SK-N-SH (cell line): ENCODE measurements around the gene RARS1. TPM values are rescaled to one million over a fixed set of nuclear protein-coding genes. Genes with fewer than 3 reads are reported as not detected.

Source experiments
- CTCF ChIA-PET: fragments of 300-600, 350-600 bp; formaldehyde crosslinking; extraction: SDS; loops from one replicate; lab custom pipeline; 2021; lab: Yijun Ruan, JAX
- POLR2A ChIA-PET: fragments of 350-600 bp; sonication (Branson Sonifier 250); formaldehyde crosslinking; extraction: SDS; loops from one replicate; lab custom pipeline; 2020; ENCODE audit warnings: antibody characterized with exemption, inconsistent platforms; lab: Yijun Ruan, JAX
- DNase-seq: peaks from one replicate; pipeline ENCODE4 v3.0.0; 2012
- H2AFZ ChIP-seq: fragments of 200-600 bp; sonication (generic); 2 replicates; pipeline ENCODE4 v1.8.1; 2016; ENCODE audit warnings: antibody characterized with exemption, mild to moderate bottlenecking, low read depth
- H3F3A ChIP-seq: fragments of 200-600 bp; sonication (generic); replicated peaks from 2 replicates; pipeline ENCODE3; 2016; ENCODE audit warnings: antibody characterized with exemption, mild to moderate bottlenecking; ENCODE audit not compliant: insufficient read depth
- H3K27ac ChIP-seq, 2 experiments: fragments of 200-500 bp in 1 of 2; fragments of 200-600 bp in 1 of 2; sonication (Bioruptor generic) in 1 of 2; sonication (generic), shearing (Covaris generic) in 1 of 2; 2 replicates each; pipeline versions ENCODE4 v1.5.1 to v1.6.1; 2014 to 2016; ENCODE audit warnings: low read depth in 2 of 2, inconsistent platforms in 1 of 2, low read length in 1 of 2, mild to moderate bottlenecking in 1 of 2, mixed read lengths in 1 of 2
- H3K27me3 ChIP-seq: fragments of 200-600 bp; sonication (generic), shearing (Covaris generic); 2 replicates; pipeline ENCODE4 v1.6.1; 2016; ENCODE audit warnings: mixed run types; ENCODE audit not compliant: insufficient read depth
- H3K36me3 ChIP-seq, 2 experiments: fragments of 200-500 bp in 1 of 2; fragments of 200-600 bp in 1 of 2; sonication (Bioruptor generic) in 1 of 2; sonication (generic) in 1 of 2; replicated peaks in 1 of 2; 2 replicates each; pipeline versions ENCODE3 to v1.5.1; 2014 to 2016; ENCODE audit warnings: low read length in 1 of 2, mild to moderate bottlenecking in 1 of 2; ENCODE audit not compliant: insufficient read depth in 2 of 2, control insufficient read depth in 1 of 2
- H3K4me1 ChIP-seq, 2 experiments: fragments of 200-500 bp in 1 of 2; fragments of 200-600 bp in 1 of 2; sonication (Bioruptor generic) in 1 of 2; sonication (generic), shearing (Covaris generic) in 1 of 2; 2 replicates each; pipeline versions ENCODE4 v1.5.1 to v1.6.1; 2014 to 2016; ENCODE audit warnings: low read depth in 1 of 2, low read length in 1 of 2, mixed run types in 1 of 2; ENCODE audit not compliant: insufficient read depth in 2 of 2, control insufficient read depth in 1 of 2
- H3K4me2 ChIP-seq: fragments of 200-600 bp; sonication (generic), shearing (Covaris generic); 2 replicates; pipeline ENCODE4 v1.6.1; 2017; ENCODE audit warnings: mixed run types
- H3K4me3 ChIP-seq, 2 experiments: fragments of 200-500 bp in 1 of 2; fragments of 200-600 bp in 1 of 2; sonication (Bioruptor generic) in 1 of 2; sonication (generic), shearing (Covaris generic) in 1 of 2; 2 replicates each; pipeline versions ENCODE4 v1.5.1 to v1.8.1; 2014 to 2016; ENCODE audit warnings: low read depth in 2 of 2, inconsistent platforms in 1 of 2, low read length in 1 of 2, mild to moderate bottlenecking in 1 of 2, mixed read lengths in 1 of 2, moderate library complexity in 1 of 2
- H3K79me2 ChIP-seq: fragments of 200-600 bp; sonication (generic); 2 replicates; pipeline ENCODE4 v1.8.1; 2017; ENCODE audit warnings: mild to moderate bottlenecking; ENCODE audit not compliant: insufficient read depth
- H3K9ac ChIP-seq: fragments of 200-600 bp; sonication (generic); 2 replicates; pipeline ENCODE4 v1.6.1; 2017; ENCODE audit warnings: mixed run types
- H3K9me2 ChIP-seq: fragments of 200-600 bp; sonication (generic); 2 replicates; pipeline ENCODE4 v1.6.1; 2017; ENCODE audit warnings: mixed run types
- H3K9me3 ChIP-seq: fragments of 200-600 bp; sonication (generic); 2 replicates; pipeline ENCODE4 v1.6.1; 2017; ENCODE audit warnings: mixed run types, mild to moderate bottlenecking, moderate library complexity
- H4K20me1 ChIP-seq: fragments of 200-600 bp; sonication (generic); 2 replicates; pipeline ENCODE4 v1.6.1; 2017; ENCODE audit warnings: mild to moderate bottlenecking, mixed run types; ENCODE audit not compliant: insufficient read depth
- CHD2 ChIP-seq: fragments of 150-350 bp; IDR thresholded peaks from 2 replicates; pipeline ENCODE4 v1.6.1; 2018; ENCODE audit warnings: low read length; ENCODE audit not compliant: partially characterized antibody
- EP300 ChIP-seq, 2 experiments: IDR thresholded peaks; 2 replicates each; pipeline versions ENCODE4 v1.4.0 to v1.6.1; 2012; ENCODE audit warnings: borderline replicate concordance in 1 of 2, low read depth in 1 of 2, low read length in 1 of 2
- EZH2phosphoT487 ChIP-seq: fragments of 200-600 bp; sonication (generic); IDR thresholded peaks from 2 replicates; pipeline ENCODE4 v1.6.1; 2017; ENCODE audit warnings: low read depth, mixed run types, mild to moderate bottlenecking, antibody characterized with exemption, moderate library complexity, borderline replicate concordance
- FOXM1 ChIP-seq: IDR thresholded peaks from 2 replicates; pipeline ENCODE4 v1.4.0; 2012; ENCODE audit warnings: low read depth, mild to moderate bottlenecking
- IRF3 ChIP-seq: fragments of 150-350 bp; IDR thresholded peaks from 2 replicates; pipeline ENCODE4 v1.6.1; 2016; ENCODE audit warnings: mild to moderate bottlenecking, low read depth, low read length
- JUND ChIP-seq: IDR thresholded peaks from 2 replicates; pipeline ENCODE4 v1.4.0; 2012
- MAX ChIP-seq: IDR thresholded peaks from 2 replicates; pipeline ENCODE4 v1.4.0; 2012; ENCODE audit warnings: low read depth
- NFIC ChIP-seq: IDR thresholded peaks from 2 replicates; pipeline ENCODE4 v1.4.0; 2012; ENCODE audit warnings: borderline replicate concordance
- RAD21 ChIP-seq: IDR thresholded peaks from 2 replicates; pipeline ENCODE4 v1.6.1; 2012; ENCODE audit warnings: mild to moderate bottlenecking, low read length
- REST ChIP-seq: IDR thresholded peaks from 2 replicates; pipeline ENCODE4 v1.6.1; 2012; ENCODE audit warnings: mild to moderate bottlenecking, low read depth, low read length, moderate library complexity
- RFX5 ChIP-seq: IDR thresholded peaks from 2 replicates; pipeline ENCODE4 v1.6.1; 2012; ENCODE audit warnings: mild to moderate bottlenecking, improper control_type of control experiment, low read length
- RXRA ChIP-seq: IDR thresholded peaks from 2 replicates; pipeline ENCODE4 v1.4.0; 2012; ENCODE audit warnings: low read depth, mild to moderate bottlenecking, borderline replicate concordance
- SIN3A ChIP-seq: IDR thresholded peaks from 2 replicates; pipeline ENCODE4 v1.6.1; 2012; ENCODE audit warnings: low read depth, mild to moderate bottlenecking, low read length, moderate library complexity, borderline replicate concordance
- SMC3 ChIP-seq: IDR thresholded peaks from 2 replicates; pipeline ENCODE4 v1.6.1; 2012; ENCODE audit warnings: low read depth, low read length, improper control_type of control experiment
- TAF1 ChIP-seq: IDR thresholded peaks from 2 replicates; pipeline ENCODE4 v1.6.1; 2012; ENCODE audit warnings: low read depth, mild to moderate bottlenecking, low read length, moderate library complexity, borderline replicate concordance
- WGBS: methylation state at CpG from one replicate; pipeline ENCODE4 v1.1.6; 2017; ENCODE audit warnings: low lambda C conversion rate; 5-methylcytosine and 5-hydroxymethylcytosine counted together
- polyA plus RNA-seq, 3 experiments: library from polyadenylated mRNA; depleted of rRNA; stranded (reverse); fragments of >200 nt; gene quantifications; 2 replicates each; pipeline ENCODE4 v1.2.3, GENCODE V29; 2012
- TF ChIP-seq, protein P1 (sequence below): fragments of 200-600 bp; sonication (generic); IDR thresholded peaks from 2 replicates; pipeline ENCODE4 v1.6.1; 2017; ENCODE audit warnings: antibody characterized with exemption, mild to moderate bottlenecking, moderate library complexity
- TF ChIP-seq, protein P2 (sequence below): IDR thresholded peaks from 2 replicates; pipeline ENCODE4 v1.4.0; 2012; ENCODE audit warnings: low read depth, borderline replicate concordance

The RARS1 gene
- polyA plus RNA-seq, 1 of the 3 experiments (the other 2 are of a cell fraction) = 53.5 TPM

GRCh38 chr5:168562279-168562678 lies 76.0 kb downstream of the RARS1 start:
- H4K20me1 ChIP-seq = peaks cover 12% of the 10 kb centered on the region
- POLR2A ChIA-PET = no interaction called here

More at GRCh38 chr5:168562279-168562678, 76.0 kb downstream of the RARS1 start:
- Histone ChIP-seq H3K27ac (peak overlapping the region in 1 of 2 experiments; percentile 40; a peak in 1 of 4 replicates), H3K9ac (no peak overlapping the region), H3F3A (peaks cover 14% of the 10 kb centered on the region), H3K9me2 (no peaks in the 10 kb centered on the region), H3K4me3 (no peak overlapping the region), H3K27me3 (no peaks in the 10 kb centered on the region)
- 86% methylated on average over 2 of the region's 2 CpGs for WGBS
- no peak for DNase-seq
- no peak for TF ChIP-seq SIN3A
- no peak for TF ChIP-seq FOXM1
- TF ChIP-seq RFX5 = no peak
- TF ChIP-seq IRF3 = no peak
- TF ChIP-seq, protein P1, sequence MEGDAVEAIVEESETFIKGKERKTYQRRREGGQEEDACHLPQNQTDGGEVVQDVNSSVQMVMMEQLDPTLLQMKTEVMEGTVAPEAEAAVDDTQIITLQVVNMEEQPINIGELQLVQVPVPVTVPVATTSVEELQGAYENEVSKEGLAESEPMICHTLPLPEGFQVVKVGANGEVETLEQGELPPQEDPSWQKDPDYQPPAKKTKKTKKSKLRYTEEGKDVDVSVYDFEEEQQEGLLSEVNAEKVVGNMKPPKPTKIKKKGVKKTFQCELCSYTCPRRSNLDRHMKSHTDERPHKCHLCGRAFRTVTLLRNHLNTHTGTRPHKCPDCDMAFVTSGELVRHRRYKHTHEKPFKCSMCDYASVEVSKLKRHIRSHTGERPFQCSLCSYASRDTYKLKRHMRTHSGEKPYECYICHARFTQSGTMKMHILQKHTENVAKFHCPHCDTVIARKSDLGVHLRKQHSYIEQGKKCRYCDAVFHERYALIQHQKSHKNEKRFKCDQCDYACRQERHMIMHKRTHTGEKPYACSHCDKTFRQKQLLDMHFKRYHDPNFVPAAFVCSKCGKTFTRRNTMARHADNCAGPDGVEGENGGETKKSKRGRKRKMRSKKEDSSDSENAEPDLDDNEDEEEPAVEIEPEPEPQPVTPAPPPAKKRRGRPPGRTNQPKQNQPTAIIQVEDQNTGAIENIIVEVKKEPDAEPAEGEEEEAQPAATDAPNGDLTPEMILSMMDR = no peak
- no peak for TF ChIP-seq EP300 (IDR thresholded peaks at IDR 0.05; ENCODE audit: borderline replicate concordance in 1 of 2, low read depth in 1 of 2, low read length in 1 of 2)
- TF ChIP-seq RAD21 = no peak
- TF ChIP-seq CHD2 = no peak
- no peak for TF ChIP-seq NFIC
- TF ChIP-seq REST = no peak
- no peak for TF ChIP-seq EZH2phosphoT487
- TF ChIP-seq JUND = no peak
- no peak for TF ChIP-seq RXRA
- no peak for TF ChIP-seq TAF1
- TF ChIP-seq, protein P2, sequence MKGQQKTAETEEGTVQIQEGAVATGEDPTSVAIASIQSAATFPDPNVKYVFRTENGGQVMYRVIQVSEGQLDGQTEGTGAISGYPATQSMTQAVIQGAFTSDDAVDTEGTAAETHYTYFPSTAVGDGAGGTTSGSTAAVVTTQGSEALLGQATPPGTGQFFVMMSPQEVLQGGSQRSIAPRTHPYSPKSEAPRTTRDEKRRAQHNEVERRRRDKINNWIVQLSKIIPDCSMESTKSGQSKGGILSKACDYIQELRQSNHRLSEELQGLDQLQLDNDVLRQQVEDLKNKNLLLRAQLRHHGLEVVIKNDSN = no peak
- TF ChIP-seq SMC3 = no peak
- TF ChIP-seq MAX = no peak
- TF ChIP-seq, all 33 proteins: peak for 0
- peaks cover 56 to 84% of the 10 kb centered on the region in 2 experiments for H3K36me3 ChIP-seq
- peaks cover 33% of the 10 kb centered on the region for H3K79me2 ChIP-seq
- H2AFZ ChIP-seq = no peak overlapping the region
- peaks cover 0 to 8% of the 10 kb centered on the region in 2 experiments; a peak in 2 of 4 replicates for H3K4me1 ChIP-seq
- no peaks in the 10 kb centered on the region for H3K9me3 ChIP-seq
- H3K4me2 ChIP-seq = no peak overlapping the region
- CTCF ChIA-PET = no interaction called here
